Activated CD4-positive, alpha-beta memory T cell treated with anti-CD3 and anti-CD28 coated beads for 36 hours (primary cell): ENCODE data around the gene ACTN2. TPM values are rescaled to one million over a fixed set of nuclear protein-coding genes. Genes with fewer than 3 reads are reported as not detected.
A peak's percentile ranks its signal among the peaks of the same experiment; 100 is the strongest.
"Not testable (repeated sequence)": the region's sequence is repeated elsewhere in the genome, so short reads cannot be mapped to it uniquely, and the experiment has no call there.

Source experiments
- CTCF ChIA-PET: fragments of 350-600 bp; sonication (Branson Sonifier 250); formaldehyde crosslinking; loops from one replicate; lab custom pipeline; 2021; ENCODE audit warnings: antibody characterized with exemption, inconsistent platforms; lab: Charles Lee
- POLR2A ChIA-PET: fragments of 350-600 bp; sonication (Branson Sonifier 250); formaldehyde crosslinking; loops from one replicate; lab custom pipeline; 2021; ENCODE audit warnings: antibody characterized with exemption; lab: Charles Lee
- DNase-seq: peaks from one replicate; pipeline ENCODE4 v3.0.0-alpha.2; 2020
- H3K27ac Mint-ChIP-seq: one replicate; pipeline ENCODE4 v1.8.0; 2021; ENCODE audit warnings: mixed read lengths
- H3K27me3 Mint-ChIP-seq: one replicate; pipeline ENCODE4 v1.8.0; 2021; ENCODE audit warnings: mixed read lengths
- H3K36me3 Mint-ChIP-seq: one replicate; pipeline ENCODE4 v1.8.0; 2021; ENCODE audit warnings: mixed read lengths
- H3K4me1 Mint-ChIP-seq: one replicate; pipeline ENCODE4 v1.8.0; 2021; ENCODE audit warnings: low read depth, mixed read lengths
- H3K4me3 Mint-ChIP-seq: one replicate; pipeline ENCODE4 v1.8.0; 2021; ENCODE audit warnings: mild to moderate bottlenecking, mixed read lengths
- H3K9me3 Mint-ChIP-seq: one replicate; pipeline ENCODE4 v1.8.0; 2021; ENCODE audit warnings: mixed read lengths
- intact Hi-C: fragments of 100-400 bp; cut with micrococcal nuclease; formaldehyde crosslinking; loops from one replicate; pipeline ENCODE4 v1.15.1; 2023
- total RNA-seq, 2 experiments: library from RNA; stranded (reverse); gene quantifications; one replicate each; pipeline ENCODE4 v1.2.3, GENCODE V29; 2021

ACTN2 gene
- total RNA-seq, result under 1 TPM in 1 of 2 experiments, not detected in 1; 0.17 TPM

- Mint-ChIP-seq H3K4me1 (peaks cover 18% of the 10 kb centered on the region), H3K36me3 (no peaks in the 10 kb centered on the region), H3K9me3 (no peaks in the 10 kb centered on the region), H3K27me3 (peaks cover 31% of the 10 kb centered on the region), H3K27ac (no peak within 1 kb of the TSS), H3K4me3 (peak within 1 kb of the TSS; percentile 46)
- POLR2A ChIA-PET, result no interaction called here
- CTCF ChIA-PET, result no interaction called here
- DNase-seq, result peak; percentile 60
- intact Hi-C loops, result no loop called here
These were observed at the start of gene ACTN2 for GRCh38 chr1:236685917-236686814. ACTN2 (plus strand) TSS chr1:236686499; CDS start chr1:236686674, 175 bp downstream.

GRCh38 chr1:236638945-236639344 lies 47.4 kb upstream of the ACTN2 start:
- Mint-ChIP-seq H3K27me3 (peaks cover 15% of the 10 kb centered on the region), H3K27ac (no peak overlapping the region), H3K9me3 (no peaks in the 10 kb centered on the region), H3K4me3 (no peak overlapping the region), H3K36me3 (no peaks in the 10 kb centered on the region), H3K4me1 (no peaks in the 10 kb centered on the region)
- ChIA-PET POLR2A (no interaction called here), CTCF (no interaction called here)
- intact Hi-C loops, result no loop called here
- DNase-seq, result no peak

- ChIA-PET POLR2A (no interaction called here), CTCF (no interaction called here)
- no peaks in the 10 kb centered on the region for H3K4me1 Mint-ChIP-seq
- H3K27ac Mint-ChIP-seq, result no peak overlapping the region
- H3K27me3 Mint-ChIP-seq, result peaks cover 11% of the 10 kb centered on the region
- no peaks in the 10 kb centered on the region for H3K9me3 Mint-ChIP-seq
- intact Hi-C loops, result no loop called here
- H3K4me3 Mint-ChIP-seq, result no peak overlapping the region
- DNase-seq, result no peak
- H3K36me3 Mint-ChIP-seq, result no peaks in the 10 kb centered on the region
These were observed 46.6 kb upstream of the ACTN2 start for GRCh38 chr1:236639686-236640085.

- Mint-ChIP-seq H3K9me3 (no peaks in the 10 kb centered on the region), H3K4me1 (no peaks in the 10 kb centered on the region), H3K4me3 (no peak overlapping the region), H3K27me3 (peaks cover 3% of the 10 kb centered on the region), H3K27ac (no peak overlapping the region), H3K36me3 (no peaks in the 10 kb centered on the region)
- POLR2A ChIA-PET, result no interaction called here
- intact Hi-C loops, result no loop called here
- CTCF ChIA-PET, result no interaction called here
- no peak for DNase-seq
These were observed 43.5 kb upstream of the ACTN2 start for GRCh38 chr1:236642763-236643162.

- Mint-ChIP-seq H3K4me1 (no peaks in the 10 kb centered on the region), H3K4me3 (no peak overlapping the region), H3K27me3 (peaks cover 2% of the 10 kb centered on the region), H3K36me3 (no peaks in the 10 kb centered on the region), H3K27ac (no peak overlapping the region), H3K9me3 (no peaks in the 10 kb centered on the region)
- CTCF ChIA-PET, result no interaction called here
- no peak for DNase-seq
- POLR2A ChIA-PET, result no interaction called here
- intact Hi-C loops, result no loop called here
These were observed 41.2 kb upstream of the ACTN2 start for GRCh38 chr1:236645016-236645680.

- H3K4me1 Mint-ChIP-seq, result no peaks in the 10 kb centered on the region
- H3K27ac Mint-ChIP-seq, result no peak overlapping the region
- POLR2A ChIA-PET, result no interaction called here
- no peaks in the 10 kb centered on the region for H3K36me3 Mint-ChIP-seq
- no peak for DNase-seq
- peaks cover 14% of the 10 kb centered on the region for H3K27me3 Mint-ChIP-seq
- no peaks in the 10 kb centered on the region for H3K9me3 Mint-ChIP-seq
- intact Hi-C loops, result no loop called here
- no peak overlapping the region for H3K4me3 Mint-ChIP-seq
- CTCF ChIA-PET, result interaction anchor here (0.7 kb wide), 1 partner anchor 50 kb away, joined by 3 read pairs; the partner anchor contains the start of gene HEATR1
These were observed 31.8 kb upstream of the ACTN2 start for GRCh38 chr1:236654511-236654910.

GRCh38 chr1:236654957-236655356 lies 31.3 kb upstream of the ACTN2 start:
- CTCF ChIA-PET, result interaction anchor here (0.7 kb wide), 1 partner anchor 51 kb away, joined by 3 read pairs; the partner anchor contains the start of gene HEATR1
- Mint-ChIP-seq H3K27me3 (peaks cover 14% of the 10 kb centered on the region), H3K4me3 (no peak overlapping the region), H3K9me3 (no peaks in the 10 kb centered on the region), H3K27ac (no peak overlapping the region), H3K4me1 (no peaks in the 10 kb centered on the region), H3K36me3 (no peaks in the 10 kb centered on the region)
- intact Hi-C loops, result no loop called here
- no peak for DNase-seq
- POLR2A ChIA-PET, result no interaction called here

GRCh38 chr1:236657398-236657797 lies 28.9 kb upstream of the ACTN2 start:
- H3K4me1 Mint-ChIP-seq, result no peaks in the 10 kb centered on the region
- no peak for DNase-seq
- ChIA-PET CTCF (no interaction called here), POLR2A (no interaction called here)
- H3K36me3 Mint-ChIP-seq, result no peaks in the 10 kb centered on the region
- no peaks in the 10 kb centered on the region for H3K9me3 Mint-ChIP-seq
- intact Hi-C loops, result no loop called here
- H3K27me3 Mint-ChIP-seq, result peaks cover 12% of the 10 kb centered on the region
- no peak overlapping the region for H3K4me3 Mint-ChIP-seq
- H3K27ac Mint-ChIP-seq, result no peak overlapping the region

- H3K27me3 Mint-ChIP-seq, result peaks cover 5% of the 10 kb centered on the region
- CTCF ChIA-PET, result interaction anchor here (0.6 kb wide), 1 partner anchor 99 kb away, joined by 3 read pairs; no protein-coding TSS in a partner anchor
- intact Hi-C loops, result no loop called here
- H3K27ac Mint-ChIP-seq, result no peak overlapping the region
- no peaks in the 10 kb centered on the region for H3K9me3 Mint-ChIP-seq
- no peaks in the 10 kb centered on the region for H3K36me3 Mint-ChIP-seq
- H3K4me3 Mint-ChIP-seq, result no peak overlapping the region
- POLR2A ChIA-PET, result no interaction called here
- H3K4me1 Mint-ChIP-seq, result peaks cover 4% of the 10 kb centered on the region
- DNase-seq, result no peak
These were observed 26.3 kb upstream of the ACTN2 start for GRCh38 chr1:236659792-236660587.

GRCh38 chr1:236663934-236664333 lies 22.4 kb upstream of the ACTN2 start:
- intact Hi-C loops, result no loop called here
- Mint-ChIP-seq H3K9me3 (no peaks in the 10 kb centered on the region), H3K36me3 (no peaks in the 10 kb centered on the region), H3K4me3 (no peak overlapping the region), H3K27me3 (no peaks in the 10 kb centered on the region), H3K4me1 (peaks cover 4% of the 10 kb centered on the region), H3K27ac (no peak overlapping the region)
- no peak for DNase-seq
- POLR2A ChIA-PET, result no interaction called here
- CTCF ChIA-PET, result no interaction called here

GRCh38 chr1:236668909-236669308 lies 17.4 kb upstream of the ACTN2 start:
- H3K27ac Mint-ChIP-seq, intact Hi-C loops, H3K4me1 Mint-ChIP-seq, CTCF ChIA-PET, H3K9me3 Mint-ChIP-seq, DNase-seq, H3K4me3 Mint-ChIP-seq, H3K36me3 Mint-ChIP-seq, POLR2A ChIA-PET: not testable (repeated sequence)
- peaks cover 19% of the 10 kb centered on the region for H3K27me3 Mint-ChIP-seq

GRCh38 chr1:236670060-236670459 lies 16.2 kb upstream of the ACTN2 start:
- ChIA-PET POLR2A (no interaction called here), CTCF (no interaction called here)
- intact Hi-C loops, result no loop called here
- Mint-ChIP-seq H3K4me1 (no peaks in the 10 kb centered on the region), H3K27me3 (peaks cover 23% of the 10 kb centered on the region), H3K36me3 (no peaks in the 10 kb centered on the region), H3K27ac (no peak overlapping the region), H3K4me3 (no peak overlapping the region), H3K9me3 (no peaks in the 10 kb centered on the region)
- DNase-seq, result no peak
